ENCODE measurements around the gene KIAA1191.

GRCh38 chr5:176379881-176380280, 18.3 kb upstream of the KIAA1191 start:
- no peak for TF ChIP-seq PATZ1 (CRISPR knock-in tag; IDR thresholded peaks at IDR 0.05; ENCODE audit: borderline replicate concordance)
- TF ChIP-seq ARNTL (CRISPR knock-in tag; IDR thresholded peaks at IDR 0.05; ENCODE audit: borderline replicate concordance, low read depth) = no peak
- TF ChIP-seq BACH2 (CRISPR knock-in tag; IDR thresholded peaks at IDR 0.05; ENCODE audit: borderline replicate concordance) = no peak
- TF ChIP-seq CSDC2 (CRISPR knock-in tag; IDR thresholded peaks at IDR 0.05) = no peak
- TF ChIP-seq RARB (CRISPR knock-in tag; IDR thresholded peaks at IDR 0.05) = no peak
- no peak for TF ChIP-seq ZNF70 (CRISPR knock-in tag; IDR thresholded peaks at IDR 0.05)
- TF ChIP-seq CSRNP3 (CRISPR knock-in tag; IDR thresholded peaks at IDR 0.05) = no peak
- TF ChIP-seq OSR1 (CRISPR knock-in tag; IDR thresholded peaks at IDR 0.05) = no peak
- TF ChIP-seq ZNF8 (CRISPR knock-in tag; IDR thresholded peaks at IDR 0.05) = no peak
- no peak for TF ChIP-seq ZFP3 (CRISPR knock-in tag; IDR thresholded peaks at IDR 0.05)
